Cardiac atrium fibroblast (primary cell): ENCODE results near the gene NBPF12. TPM values are rescaled to one million over a fixed set of nuclear protein-coding genes. Genes with fewer than 3 reads are reported as not detected.

ENCODE experiments used
- total RNA-seq: library from RNA; depleted of rRNA; stranded (reverse); fragments of >200 nt; gene quantifications from 2 replicates; pipeline ENCODE4 v1.2.3, GENCODE V29; 2015

NBPF12 gene
- 2.0 and 3.6 TPM in 2 replicates for total RNA-seq

GRCh38 chr1:146938242-146938902 is at the start of gene NBPF12:
TSS of gene NBPF12 (plus strand) at chr1:146938324. CDS start at chr1:146960144, 21,820 bp downstream.

Other genes starting within 250 kb of the NBPF12 start
- gene PRKAB2, start 234.1 kb downstream of the NBPF12 start, total RNA-seq: 6.8 and 7.8 TPM in 2 replicates